HepG2 (cell line): ENCODE results near the gene INF2. TPM values are rescaled to one million over a fixed set of nuclear protein-coding genes. Genes with fewer than 3 reads are reported as not detected.
A peak's percentile ranks its signal among the peaks of the same experiment; 100 is the strongest.

Experiments used
- ARNT2 ChIP-seq: sonication (generic); formaldehyde crosslinking; IDR thresholded peaks from 2 replicates; pipeline ENCODE4 v1.8.0; 2022; ENCODE audit warnings: mild to moderate bottlenecking, low read depth, missing genetic modification reagents, moderate library complexity
- ATF1 ChIP-seq: IDR thresholded peaks from 2 replicates; pipeline ENCODE4 v1.6.1; 2016; ENCODE audit warnings: mild to moderate bottlenecking, control low read depth
- CSRNP2 ChIP-seq: sonication (generic); formaldehyde crosslinking; conservative IDR thresholded peaks from 2 replicates; pipeline ENCODE4 v1.8.0; 2022; ENCODE audit warnings: low read depth, missing genetic modification reagents
- ETS1 ChIP-seq: sonication (generic); formaldehyde crosslinking; IDR thresholded peaks from 2 replicates; pipeline ENCODE4 v1.4.0; 2020; ENCODE audit warnings: missing genetic modification reagents
- GMEB1 ChIP-seq: sonication (generic); formaldehyde crosslinking; IDR thresholded peaks from 2 replicates; pipeline ENCODE4 v1.5.1; 2020; ENCODE audit warnings: missing genetic modification reagents, mild to moderate bottlenecking, borderline replicate concordance
- HDAC1 ChIP-seq: sonication (generic); formaldehyde crosslinking; IDR thresholded peaks from 2 replicates; pipeline ENCODE4 v1.5.1; 2020; ENCODE audit warnings: mild to moderate bottlenecking, missing genetic modification reagents
- JUNB ChIP-seq: sonication (generic); formaldehyde crosslinking; IDR thresholded peaks from 2 replicates; pipeline ENCODE4 v1.8.0; 2022; ENCODE audit warnings: missing genetic modification reagents, mild to moderate bottlenecking, borderline replicate concordance
- PAX8 ChIP-seq: sonication (generic); formaldehyde crosslinking; IDR thresholded peaks from 2 replicates; pipeline ENCODE4 v1.8.0; 2022; ENCODE audit warnings: mild to moderate bottlenecking, missing genetic modification reagents, borderline replicate concordance
- ZMYM3 ChIP-seq: sonication (generic); formaldehyde crosslinking; IDR thresholded peaks from 2 replicates; pipeline ENCODE4 v1.5.1; 2020; ENCODE audit warnings: mild to moderate bottlenecking, missing genetic modification reagents
- ZNF264 ChIP-seq: sonication (generic); formaldehyde crosslinking; IDR thresholded peaks from 2 replicates; pipeline ENCODE4 v1.4.0; 2020; ENCODE audit warnings: missing genetic modification reagents
- ZNF30 ChIP-seq: sonication (generic); formaldehyde crosslinking; IDR thresholded peaks from 2 replicates; pipeline ENCODE4 v1.5.0; 2020; ENCODE audit warnings: mild to moderate bottlenecking, missing genetic modification reagents
- ZNF574 ChIP-seq: sonication (generic); formaldehyde crosslinking; IDR thresholded peaks from 2 replicates; pipeline ENCODE4 v1.4.0; 2020; ENCODE audit warnings: missing genetic modification reagents
- ZNF687 ChIP-seq: sonication (generic); formaldehyde crosslinking; IDR thresholded peaks from 2 replicates; pipeline ENCODE4 v1.5.1; 2020; ENCODE audit warnings: mild to moderate bottlenecking, missing genetic modification reagents, moderate library complexity
- ZNF724P ChIP-seq: sonication (generic); formaldehyde crosslinking; IDR thresholded peaks from 2 replicates; pipeline ENCODE4 v1.8.0; 2022; ENCODE audit warnings: missing genetic modification reagents, borderline replicate concordance
- ZNF761 ChIP-seq: sonication (generic); formaldehyde crosslinking; conservative IDR thresholded peaks from 2 replicates; pipeline ENCODE4 v1.4.0; 2020; ENCODE audit warnings: mild to moderate bottlenecking, missing genetic modification reagents
- ZNF772 ChIP-seq: sonication (generic); formaldehyde crosslinking; IDR thresholded peaks from 2 replicates; pipeline ENCODE4 v1.5.0; 2020; ENCODE audit warnings: mild to moderate bottlenecking, missing genetic modification reagents
- ZNF782 ChIP-seq: sonication (generic); formaldehyde crosslinking; IDR thresholded peaks from 2 replicates; pipeline ENCODE4 v1.4.0; 2020; ENCODE audit warnings: missing genetic modification reagents, mild to moderate bottlenecking, borderline replicate concordance
- polyA plus RNA-seq, 8 experiments: library from polyadenylated mRNA; depleted of rRNA in 3 of 8; stranded (reverse) in 7 of 8; unstranded in 1 of 8; fragments of >200 nt; fragmentation: Illumina TruSeq in 4 of 8; extraction: Trizol in 4 of 8; gene quantifications; 2 replicates each; pipeline versions ENCODE4 v1.2.1 to v1.2.3, GENCODE V29; 2011 to 2016; ENCODE audit warnings: low read depth in 4 of 8, missing spikeins in 1 of 8, mixed read lengths in 1 of 8; ENCODE audit not compliant: insufficient read depth in 1 of 8
- total RNA-seq, 5 experiments: library from RNA; depleted of rRNA; stranded (reverse); fragments of >200 nt; fragmentation: Illumina TruSeq; extraction: Trizol; gene quantifications; 2 replicates each; pipeline ENCODE4 v1.2.3, GENCODE V29; 2016; ENCODE audit warnings: low read depth in 1 of 5

INF2 gene
- total and polyA plus RNA-seq, 2 of the 13 experiments (the other 11 are each of a cell fraction or from before 2014, with no cell fraction given): 16.4 to 26.4 TPM

GRCh38 chr14:104676694-104677511, 12.5 kb upstream of the INF2 start (continued):
- TF ChIP-seq ZNF687 (peak; percentile 63), PAX8 (no peak), ATF1 (CRISPR knock-in tag) (no peak), ZNF30 (CRISPR knock-in tag) (no peak), ZNF264 (CRISPR knock-in tag) (no peak), JUNB (CRISPR knock-in tag) (no peak), GMEB1 (CRISPR knock-in tag) (no peak), ZNF772 (CRISPR knock-in tag) (no peak), ARNT2 (CRISPR knock-in tag) (0 out of 2 replicates have a peak, but pooled peaks have one; percentile 11), ZNF724P (CRISPR knock-in tag) (0 out of 2 replicates have a peak, but pooled peaks have one; percentile 32), HDAC1 (CRISPR knock-in tag) (no peak), CSRNP2 (no peak), ZNF574 (CRISPR knock-in tag) (no peak), ZNF782 (no peak), ZNF761 (0 out of 2 replicates have a peak, but pooled peaks have one; percentile 22), ETS1 (CRISPR knock-in tag) (no peak), ZMYM3 (CRISPR knock-in tag) (0 out of 2 replicates have a peak, but pooled peaks have one; percentile 40)
